CD14-positive monocyte (primary cell): ENCODE results near the gene PSMB7. TPM values are rescaled to one million over a fixed set of nuclear protein-coding genes. Genes with fewer than 3 reads are reported as not detected.

Experiments
- DNase-seq, 3 donors: peaks; one replicate each; pipeline ENCODE4 v3.0.0-alpha.2; 2011 to 2022
- H2AFZ ChIP-seq: 2 replicates; pipeline ENCODE4 v1.6.0; 2012; ENCODE audit warnings: mild to moderate bottlenecking, low read depth, low read length, inconsistent platforms; ENCODE audit not compliant: insufficient read depth, poor library complexity, severe bottlenecking
- H3K27ac ChIP-seq, 2 donors: 1 replicate in 1 of 2; 2 replicates in 1 of 2; pipeline ENCODE4 v1.5.1; 2012 to 2013; ENCODE audit warnings: low read length in 2 of 2, control low read depth in 1 of 2, inconsistent platforms in 1 of 2, low read depth in 1 of 2, mild to moderate bottlenecking in 1 of 2
- H3K27me3 ChIP-seq, 2 donors: one replicate each; pipeline versions ENCODE4 v1.6.0 to v1.6.1; 2011 to 2013; ENCODE audit warnings: low read length in 2 of 2; ENCODE audit not compliant: control insufficient read depth in 2 of 2, insufficient read depth in 2 of 2
- H3K36me3 ChIP-seq, 2 donors: replicated peaks in 1 of 2; 1 replicate in 1 of 2; 2 replicates in 1 of 2; pipeline versions ENCODE4 v1.5.1 to v1.6.1; 2012 to 2013; ENCODE audit warnings: low read length in 2 of 2, control low read depth in 1 of 2, inconsistent platforms in 1 of 2, mild to moderate bottlenecking in 1 of 2; ENCODE audit not compliant: insufficient read depth in 2 of 2, control insufficient read depth in 1 of 2
- H3K4me1 ChIP-seq, 2 donors: 1 replicate in 1 of 2; 2 replicates in 1 of 2; pipeline versions ENCODE4 v1.5.1 to v1.6.1; 2012 to 2013; ENCODE audit warnings: low read length in 2 of 2, control low read depth in 1 of 2, inconsistent platforms in 1 of 2, mild to moderate bottlenecking in 1 of 2, moderate library complexity in 1 of 2; ENCODE audit not compliant: insufficient read depth in 2 of 2, control insufficient read depth in 1 of 2
- H3K4me2 ChIP-seq: replicated peaks from 2 replicates; pipeline ENCODE3; 2012; ENCODE audit warnings: low read length, moderate library complexity, mild to moderate bottlenecking; ENCODE audit not compliant: poor library complexity, severe bottlenecking; ENCODE audit errors: extremely low read depth
- H3K4me3 ChIP-seq, 3 experiments: fragments of 200-600 bp in 1 of 3; sonication (generic) in 1 of 3; replicated peaks in 1 of 3; 1 replicate in 2 of 3; 2 replicates in 1 of 3; pipeline ENCODE4 v1.5.1; 2011 to 2013; ENCODE audit warnings: low read length in 3 of 3, mild to moderate bottlenecking in 3 of 3, control low read depth in 2 of 3, low read depth in 2 of 3, inconsistent platforms in 1 of 3, moderate library complexity in 1 of 3
- H3K79me2 ChIP-seq: 2 replicates; pipeline ENCODE4 v1.6.0; 2012; ENCODE audit warnings: mild to moderate bottlenecking, control low read depth, inconsistent platforms, low read length, moderate library complexity; ENCODE audit not compliant: insufficient read depth
- H3K9ac ChIP-seq: 2 replicates; pipeline ENCODE4 v1.6.0; 2017; ENCODE audit warnings: low read length, mild to moderate bottlenecking; ENCODE audit not compliant: insufficient read depth, poor library complexity, severe bottlenecking
- H3K9me3 ChIP-seq, 2 donors: replicated peaks in 1 of 2; 1 replicate in 1 of 2; 2 replicates in 1 of 2; pipeline versions ENCODE4 v1.5.1 to v1.6.1; 2012 to 2013; ENCODE audit warnings: low read length in 2 of 2, control low read depth in 1 of 2; ENCODE audit not compliant: control insufficient read depth in 1 of 2, insufficient read depth in 1 of 2
- H4K20me1 ChIP-seq: 2 replicates; pipeline ENCODE4 v1.6.0; 2012; ENCODE audit warnings: mild to moderate bottlenecking, low read length, control low read depth, moderate library complexity; ENCODE audit not compliant: insufficient read depth
- H3K27ac Mint-ChIP-seq, 7 donors: one replicate each; pipeline ENCODE4 v1.8.0; 2020; ENCODE audit warnings: mild to moderate bottlenecking in 7 of 7, mixed read lengths in 7 of 7, moderate library complexity in 6 of 7, inconsistent platforms in 2 of 7
- H3K27me3 Mint-ChIP-seq, 3 donors: one replicate each; pipeline ENCODE4 v1.8.0; 2021 to 2022; ENCODE audit warnings: low read depth in 3 of 3, mild to moderate bottlenecking in 3 of 3, mixed read lengths in 3 of 3, moderate library complexity in 3 of 3, inconsistent platforms in 1 of 3
- H3K36me3 Mint-ChIP-seq, 2 donors: one replicate each; pipeline ENCODE4 v1.8.0; 2020; ENCODE audit warnings: mixed read lengths in 2 of 2, inconsistent platforms in 1 of 2, mild to moderate bottlenecking in 1 of 2
- H3K4me1 Mint-ChIP-seq: one replicate; pipeline ENCODE4 v1.8.0; 2020; ENCODE audit warnings: mild to moderate bottlenecking, mixed read lengths
- H3K4me3 Mint-ChIP-seq, 2 donors: one replicate each; pipeline ENCODE4 v1.8.0; 2020; ENCODE audit warnings: mild to moderate bottlenecking in 2 of 2, mixed read lengths in 2 of 2, moderate library complexity in 1 of 2
- H3K9me3 Mint-ChIP-seq, 7 donors: one replicate each; pipeline ENCODE4 v1.8.0; 2020 to 2022; ENCODE audit warnings: mixed read lengths in 7 of 7, mild to moderate bottlenecking in 6 of 7, moderate library complexity in 6 of 7, inconsistent platforms in 2 of 7
- CTCF ChIP-seq: fragments of 200-600 bp; IDR thresholded peaks from one replicate; pipeline ENCODE4 v1.8.0; 2022; ENCODE audit warnings: antibody characterized with exemption, mild to moderate bottlenecking
- WGBS: methylation state at CpG from one replicate; pipeline ENCODE4 v1.1.5; 2013; ENCODE audit warnings: missing lambda C conversion rate; ENCODE audit not compliant: insufficient coverage; 5-methylcytosine and 5-hydroxymethylcytosine counted together
- intact Hi-C, 2 donors: fragments of 100-400 bp; cut with micrococcal nuclease; formaldehyde crosslinking; loops; one replicate each; pipeline versions ENCODE4 v1.15.0 to v1.15.1; 2023
- polyA plus RNA-seq, 3 donors: library from polyadenylated mRNA; depleted of rRNA in 1 of 3; unstranded in 2 of 3; stranded (reverse) in 1 of 3; fragments of 300-500 nt in 2 of 3; fragments of >200 nt in 1 of 3; fragmentation: Illumina TruSeq in 2 of 3; gene quantifications; 1 replicate in 2 of 3; 2 replicates in 1 of 3; pipeline ENCODE4 v1.2.3, GENCODE V29; 2012 to 2021

PSMB7 gene
- polyA plus RNA-seq, 3 donors: 129 to 194 (median 191) TPM

GRCh38 chr9:124450241-124450924 lies 35.1 kb upstream of the PSMB7 start, which contains the start of gene ADGRD2:
ADGRD2 (plus strand) TSS chr9:124450451; CDS start chr9:124451667, 1,216 bp downstream.
- Histone ChIP-seq H3K27ac (no peak within 1 kb of the TSS), H3K4me3 (no peak within 1 kb of the TSS), H3K9ac (peak within 1 kb of the TSS; percentile 4), H2AFZ (no peak within 1 kb of the TSS), H3K4me1 (peaks cover 0 to 7% of the 10 kb centered on the region in 2 donors), H3K4me2 (no peak within 1 kb of the TSS), H3K79me2 (no peaks in the 10 kb centered on the region), H4K20me1 (no peaks in the 10 kb centered on the region), H3K36me3 (no peaks in the 10 kb centered on the region), H3K9me3 (peaks cover 0 to 6% of the 10 kb centered on the region in 2 donors), H3K27me3 (peaks cover 18 to 38% of the 10 kb centered on the region in 2 donors)
- TF ChIP-seq CTCF: no peak
- Mint-ChIP-seq H3K27ac (peak within 1 kb of the TSS in 1 of 7 donors; percentile 30), H3K36me3 (no peaks in the 10 kb centered on the region), H3K4me1 (peaks cover 7% of the 10 kb centered on the region), H3K4me3 (peak within 1 kb of the TSS in 1 of 2 donors; percentile 73), H3K9me3 (peaks cover 0 to 10% (median 0%) of the 10 kb centered on the region in 7 donors), H3K27me3 (peaks cover 35 to 55% (median 53%) of the 10 kb centered on the region in 3 donors)
- WGBS: 3% methylated on average over 36 of the region's 41 CpGs
- no peak for DNase-seq
- intact Hi-C loops: no loop called here

- no peak overlapping the region for H3K9ac ChIP-seq
- peaks cover 7% of the 10 kb centered on the region for H3K4me1 Mint-ChIP-seq
- intact Hi-C loops: no loop called here
- H3K4me2 ChIP-seq: no peak overlapping the region
- peaks cover 0 to 7% of the 10 kb centered on the region in 2 donors for H3K4me1 ChIP-seq
- DNase-seq: no peak
- H3K27me3 ChIP-seq: peaks cover 18 to 38% of the 10 kb centered on the region in 2 donors
- no peak overlapping the region for H3K27ac ChIP-seq
- H3K36me3 Mint-ChIP-seq: no peaks in the 10 kb centered on the region
- H2AFZ ChIP-seq: no peak overlapping the region
- no peaks in the 10 kb centered on the region for H4K20me1 ChIP-seq
- H3K36me3 ChIP-seq: no peaks in the 10 kb centered on the region
- peaks cover 38 to 55% (median 54%) of the 10 kb centered on the region in 3 donors for H3K27me3 Mint-ChIP-seq
- peak overlapping the region in 1 of 2 donors; percentile 37 for H3K4me3 Mint-ChIP-seq
- no peak for TF ChIP-seq CTCF
- H3K9me3 Mint-ChIP-seq: peaks cover 0 to 10% (median 0%) of the 10 kb centered on the region in 7 donors
- H3K27ac Mint-ChIP-seq: no peak overlapping the region
- H3K79me2 ChIP-seq: no peaks in the 10 kb centered on the region
- 93% methylated on average over 7 of the region's 13 CpGs for WGBS
- peaks cover 0 to 6% of the 10 kb centered on the region in 2 donors for H3K9me3 ChIP-seq
- no peak overlapping the region for H3K4me3 ChIP-seq
These were observed 34.3 kb upstream of the PSMB7 start for GRCh38 chr9:124449381-124450151.
